GM19395 (cell line): ENCODE results near the gene NDUFB6.
A peak's percentile ranks its signal among the peaks of the same experiment; 100 is the strongest.
"Not testable (repeated sequence)": the region's sequence is repeated elsewhere in the genome, so short reads cannot be mapped to it uniquely, and the experiment has no call there.

ENCODE experiments used
- ATAC-seq: cut with Tn5 transposase; IDR thresholded peaks from one replicate; pipeline ENCODE4 v1.9.1; 2021; ENCODE audit warnings: mild to moderate bottlenecking, moderate library complexity; ENCODE audit not compliant: unreplicated experiment

The NDUFB6 gene

DNA sequence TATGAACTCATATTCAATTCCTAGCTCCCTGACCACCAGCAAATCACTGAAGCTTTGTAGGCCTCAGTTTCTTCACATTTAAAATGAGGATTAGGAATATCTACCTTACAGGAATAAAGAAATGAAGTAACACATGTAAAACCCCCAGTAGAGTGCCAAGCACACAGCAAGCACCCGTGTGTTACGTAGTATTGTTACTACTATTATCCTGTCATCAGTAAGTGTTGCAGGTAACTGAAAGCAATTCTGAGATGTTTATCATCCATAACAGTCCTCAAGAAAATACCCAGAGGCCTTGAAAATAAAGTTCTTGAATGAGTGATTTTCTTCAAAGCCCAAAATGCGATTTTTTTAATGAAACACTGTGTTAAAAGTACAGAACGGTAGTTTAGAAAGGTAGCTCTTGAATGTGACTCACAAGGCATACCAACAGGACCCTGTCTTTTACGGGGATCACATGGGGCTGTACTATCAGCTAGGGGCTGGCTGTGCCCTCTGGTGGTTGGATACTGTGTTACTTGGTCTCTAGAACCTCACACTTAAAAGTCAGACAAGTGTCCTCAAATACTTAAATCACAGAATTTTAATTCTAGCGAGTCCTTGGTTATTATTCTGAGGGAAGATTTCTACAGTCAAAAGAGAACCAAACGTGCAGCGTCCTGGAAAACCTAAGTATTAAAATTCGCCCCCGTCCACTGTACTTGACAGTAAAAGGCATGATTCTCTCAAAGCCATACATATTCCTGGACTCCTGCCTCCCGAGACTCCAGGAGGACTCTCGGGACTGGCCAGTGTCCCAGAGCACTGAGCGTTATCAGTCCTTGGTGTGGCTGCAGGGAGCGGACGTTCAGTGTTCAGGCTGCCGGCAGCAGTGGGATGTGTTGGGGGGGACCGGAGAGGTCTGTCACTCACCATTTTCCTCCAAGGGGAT lies 725 bp downstream of the NDUFB6 start:
- ATAC-seq = peak; percentile 90

- no peak for ATAC-seq
Observed at GRCh38 chr9:32570262-32570661, 2.7 kb downstream of the NDUFB6 start.

- no peak for ATAC-seq
Observed at GRCh38 chr9:32566770-32567169, 6.2 kb downstream of the NDUFB6 start.

GRCh38 chr9:32565967-32566366 lies 7.0 kb downstream of the NDUFB6 start:
- no peak for ATAC-seq

DNA sequence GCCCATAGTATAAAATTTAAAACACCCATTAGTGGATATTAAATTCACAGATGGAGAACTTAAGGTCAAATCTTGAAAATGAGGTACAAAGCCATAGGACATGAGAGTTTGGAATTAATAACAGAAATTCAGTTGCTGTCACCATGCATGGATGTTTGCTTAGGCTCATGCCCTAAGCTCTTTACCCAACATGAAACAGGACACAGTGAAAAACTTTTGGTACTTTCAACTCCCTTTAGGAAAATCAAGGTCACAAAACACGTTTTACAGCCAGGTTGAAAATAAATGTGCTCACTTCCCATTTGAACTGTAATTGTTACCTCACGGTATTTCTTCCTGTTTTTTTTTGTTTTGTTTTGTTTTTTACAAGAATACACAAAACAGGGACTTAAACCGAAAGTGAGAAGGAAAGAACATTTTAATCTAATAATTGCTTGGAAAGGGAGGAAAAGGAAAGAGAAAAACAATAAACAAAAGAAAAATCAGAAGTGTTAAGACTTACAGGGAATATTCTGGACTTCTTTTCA lies 14.5 kb downstream of the NDUFB6 start:
- no peak for ATAC-seq

DNA sequence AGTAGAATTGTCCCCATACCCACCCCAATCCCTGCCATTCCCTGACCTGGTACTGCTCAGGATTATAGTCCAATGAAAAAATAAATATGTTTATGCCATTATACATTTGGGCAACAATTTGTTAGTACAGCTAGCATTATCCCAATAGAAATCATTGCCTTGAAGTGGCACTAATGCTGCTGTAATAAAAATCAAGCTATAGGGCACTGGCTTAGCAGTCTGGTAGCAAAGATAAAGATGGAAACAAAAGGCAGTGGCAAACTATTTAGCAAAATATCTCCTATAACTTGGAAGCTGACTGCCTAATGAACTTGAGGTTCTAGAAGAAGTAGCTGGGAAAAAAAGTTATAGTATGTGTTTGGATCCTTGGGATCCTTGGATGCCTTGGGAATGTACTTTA lies 18.4 kb downstream of the NDUFB6 start:
- ATAC-seq = no peak

GRCh38 chr9:32554107-32554506 lies 18.9 kb downstream of the NDUFB6 start:
- ATAC-seq = no peak

GRCh38 chr9:32552172-32552872 lies 20.6 kb downstream of the NDUFB6 start, which contains the start of the genes SMIM27 and TOPORS:
SMIM27 (plus strand) TSS chr9:32552327; CDS start chr9:32552435, 108 bp downstream.
TOPORS (minus strand) TSS chr9:32552586; CDS start chr9:32552436, 150 bp downstream.
- peak; percentile 67 for ATAC-seq

GRCh38 chr9:32551276-32552051 lies 21.5 kb downstream of the NDUFB6 start:
- ATAC-seq = peak; percentile 19

- peak; percentile 68 for ATAC-seq
Observed at GRCh38 chr9:32550562-32551275, 22.2 kb downstream of the NDUFB6 start.

GRCh38 chr9:32550150-32550561 lies 22.8 kb downstream of the NDUFB6 start:
- ATAC-seq = no peak

GRCh38 chr9:32548213-32548612 lies 24.7 kb downstream of the NDUFB6 start:
- ATAC-seq = not testable (repeated sequence)

GRCh38 chr9:32545884-32546283 lies 27.1 kb downstream of the NDUFB6 start:
- ATAC-seq = no peak

- ATAC-seq = no peak
Observed at GRCh38 chr9:32543047-32543446, 29.9 kb downstream of the NDUFB6 start.

DNA sequence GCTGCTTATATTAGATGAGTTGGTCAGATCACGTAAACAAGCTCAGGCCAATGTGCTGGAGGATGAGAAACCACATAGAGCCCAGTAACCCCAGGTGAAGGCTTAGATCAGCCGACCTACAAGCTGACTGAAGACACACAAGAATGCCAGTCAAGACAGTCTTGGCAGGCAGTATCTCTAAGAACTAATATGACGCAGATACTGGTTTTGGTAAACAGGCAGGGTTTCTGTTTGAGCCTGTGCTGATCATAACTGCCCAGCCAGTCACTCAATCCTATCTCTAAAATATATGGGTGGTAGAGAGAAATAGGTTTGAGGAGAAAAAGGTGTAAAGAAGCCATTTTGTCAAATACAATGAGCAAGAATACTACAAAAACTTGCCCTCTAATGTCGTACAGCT lies 39.1 kb downstream of the NDUFB6 start:
- no peak for ATAC-seq

GRCh38 chr9:32533336-32533735 lies 39.6 kb downstream of the NDUFB6 start:
- no peak for ATAC-seq

DNA sequence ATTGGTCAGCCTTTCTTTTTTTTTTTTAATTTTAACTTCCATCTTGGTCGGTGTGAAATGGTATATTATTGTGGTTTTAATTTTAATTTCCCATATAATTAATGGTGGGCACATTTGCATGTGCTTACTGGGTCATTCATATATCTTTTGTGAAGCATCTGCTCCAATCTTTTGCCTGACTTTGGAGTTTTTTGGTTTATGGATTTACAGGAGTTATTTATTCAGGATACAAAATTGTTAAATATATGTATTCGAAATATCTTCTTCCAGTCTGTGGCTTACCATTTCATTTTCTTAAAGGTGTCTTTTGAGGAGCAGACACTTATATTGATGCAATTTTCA lies 46.3 kb downstream of the NDUFB6 start:
- no peak for ATAC-seq

DNA sequence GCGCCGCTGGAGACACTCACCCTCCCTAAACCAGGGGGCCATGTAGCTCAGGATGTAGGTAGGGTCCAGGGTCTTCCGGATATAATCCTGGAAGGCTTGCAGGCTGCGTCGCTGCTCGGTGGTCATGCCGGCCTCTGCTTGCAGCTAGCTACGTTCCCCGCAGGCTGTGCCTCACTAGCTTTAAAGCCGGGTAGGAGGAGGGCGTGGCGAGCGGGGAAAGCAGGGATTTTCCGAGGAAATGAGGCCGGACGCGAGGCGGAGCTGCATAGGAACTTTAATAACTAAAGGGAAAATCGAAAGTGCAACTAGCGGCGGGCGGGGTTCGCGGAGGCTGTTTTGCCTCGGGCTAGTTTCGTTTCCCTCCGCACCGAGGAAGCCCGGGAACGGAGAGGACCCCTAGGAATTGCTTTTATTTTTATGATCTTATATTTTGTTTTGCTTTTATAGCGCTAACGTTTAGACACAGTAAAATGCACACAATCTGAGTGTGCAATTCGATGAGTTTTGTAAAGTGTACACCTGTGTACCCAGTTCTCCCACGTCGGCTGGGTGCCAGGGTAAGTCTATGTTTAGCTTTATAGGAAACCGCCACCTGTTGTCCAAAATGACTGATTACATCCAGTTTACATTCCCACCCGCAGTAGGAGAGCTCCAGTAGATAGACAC lies 46.8 kb downstream of the NDUFB6 start, which contains the start of gene RIGI:
Gene RIGI (minus strand): TSS at position 156 of the 666 bp plus-strand sequence. CDS start 30 bp downstream, at position 126.
- peak; percentile 72 for ATAC-seq

- peak; percentile 15 for ATAC-seq
Observed at GRCh38 chr9:32525709-32526030, 47.3 kb downstream of the NDUFB6 start.
